Right kidney (tissue), 1 donor: ENCODE data around the gene ACTA2.

ENCODE experiments used
- DNase-seq: peaks from one replicate; pipeline ENCODE4 v3.0.0-alpha.2; 2016

The ACTA2 gene

DNA sequence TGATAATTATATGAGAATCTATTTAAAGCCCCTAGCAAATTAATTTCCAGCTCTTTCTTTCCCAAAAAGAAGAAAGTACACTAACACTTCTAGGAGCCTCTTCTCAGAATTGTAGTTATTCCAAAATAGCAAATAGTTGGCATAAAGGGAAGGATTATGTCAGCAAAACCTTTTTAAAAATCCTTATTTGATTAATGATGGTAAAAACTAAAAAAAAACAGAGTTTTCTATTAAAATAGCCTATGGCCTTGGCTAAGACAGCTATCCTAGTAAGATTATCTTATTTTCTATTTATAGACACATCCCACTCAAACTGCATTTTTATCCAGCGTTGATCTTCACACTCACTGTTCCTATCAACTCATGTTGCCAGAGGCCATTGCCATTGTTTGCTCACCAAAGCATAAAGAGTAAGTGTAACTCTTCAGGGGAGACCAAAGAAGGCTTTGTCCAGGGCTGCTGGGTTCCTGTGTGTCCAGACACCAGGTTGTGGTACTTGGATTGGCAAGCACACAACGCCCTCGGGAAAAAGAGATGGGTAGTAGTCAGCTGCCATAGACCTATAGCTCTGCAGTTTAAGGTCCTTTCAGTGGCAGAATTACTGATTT, 31.5 kb downstream of the ACTA2 start:
- DNase-seq, result no peak

DNA sequence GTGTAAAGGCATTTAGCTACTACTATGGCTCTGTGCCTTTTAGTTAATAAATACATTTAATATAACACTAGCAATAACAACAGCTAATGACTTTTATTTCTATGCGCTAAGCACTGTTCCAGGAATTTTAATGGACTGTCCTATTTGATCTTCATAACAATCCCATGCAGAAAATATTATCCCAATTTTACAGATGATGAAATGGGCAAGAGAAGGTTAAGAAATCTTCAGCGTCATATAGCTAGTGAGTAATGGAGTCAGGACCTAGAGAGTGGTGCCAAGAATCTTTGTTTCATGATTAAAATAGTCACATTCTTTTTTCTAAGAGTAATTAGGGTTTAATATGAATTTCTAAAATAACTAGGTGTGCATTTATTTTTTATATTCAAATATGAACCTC, 32.4 kb downstream of the ACTA2 start:
- DNase-seq, result no peak

DNA sequence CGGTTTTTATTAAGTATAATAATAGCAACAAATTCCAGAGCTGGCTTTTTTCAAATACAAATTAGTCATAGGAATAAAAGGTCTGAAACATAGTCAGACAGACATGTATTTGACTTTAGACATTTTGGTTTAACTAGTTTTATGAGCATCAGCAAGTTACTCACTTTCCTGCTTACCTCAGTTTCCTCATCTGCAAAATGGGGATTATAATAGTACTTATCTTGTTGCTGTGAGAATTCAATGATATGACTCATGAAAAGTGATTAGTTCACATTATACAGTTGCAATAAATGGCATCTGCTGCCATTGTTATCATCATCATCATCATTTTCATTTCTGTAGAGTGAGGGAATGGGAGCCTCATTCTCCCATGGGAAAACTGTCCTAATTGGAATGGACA, 33.5 kb downstream of the ACTA2 start:
- DNase-seq, result no peak

DNA sequence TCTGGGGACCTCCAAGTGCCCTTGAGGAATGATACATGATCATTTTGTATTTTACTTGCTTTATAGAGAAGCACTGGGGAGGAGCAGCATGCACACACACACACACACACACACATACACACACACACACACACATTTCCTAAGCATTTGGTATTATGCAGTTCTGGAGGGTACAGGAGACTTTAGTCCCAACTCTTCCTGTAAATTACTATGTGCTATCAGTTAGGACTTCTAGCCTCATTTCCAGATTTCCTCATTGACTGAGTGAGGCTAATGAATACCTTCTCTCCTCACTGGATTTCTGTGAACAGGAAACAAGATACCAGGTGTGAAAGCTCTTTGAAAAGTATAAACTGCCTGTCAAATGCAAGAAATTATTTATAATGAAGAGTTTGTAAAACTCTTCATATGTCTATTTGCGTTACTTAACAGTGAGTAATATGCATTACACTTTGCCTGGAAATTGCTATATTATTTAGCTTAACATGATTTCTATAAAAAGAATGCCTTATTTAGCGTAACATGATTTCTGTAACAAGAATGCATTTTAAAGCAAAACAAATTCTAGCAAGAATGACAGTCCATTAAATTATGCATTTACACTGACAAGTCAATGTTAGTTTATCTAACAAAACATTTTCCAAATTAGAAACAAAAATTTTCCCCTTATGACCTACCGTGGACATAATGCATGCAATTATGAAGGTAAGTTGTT, 34.2 kb downstream of the ACTA2 start:
- DNase-seq, result no peak

DNA sequence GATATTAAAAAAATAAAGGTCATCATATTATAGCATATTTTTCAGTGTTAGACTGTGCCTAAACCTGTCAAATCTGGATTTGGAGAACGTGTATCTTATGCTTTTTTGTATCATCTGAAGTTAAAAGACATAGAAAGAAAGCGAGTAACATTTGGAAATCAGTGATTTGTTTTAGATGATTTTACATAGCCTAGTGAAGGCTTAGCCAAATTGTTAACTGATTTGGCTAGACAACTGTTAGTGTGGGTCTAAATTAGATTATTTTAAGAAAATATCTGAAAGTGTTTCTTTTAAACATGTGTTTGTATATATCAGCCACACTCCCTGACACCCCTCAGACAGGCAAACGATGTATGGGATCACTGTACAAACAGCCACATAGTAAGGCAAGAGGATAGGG, 35.6 kb downstream of the ACTA2 start:
- no peak for DNase-seq

DNA sequence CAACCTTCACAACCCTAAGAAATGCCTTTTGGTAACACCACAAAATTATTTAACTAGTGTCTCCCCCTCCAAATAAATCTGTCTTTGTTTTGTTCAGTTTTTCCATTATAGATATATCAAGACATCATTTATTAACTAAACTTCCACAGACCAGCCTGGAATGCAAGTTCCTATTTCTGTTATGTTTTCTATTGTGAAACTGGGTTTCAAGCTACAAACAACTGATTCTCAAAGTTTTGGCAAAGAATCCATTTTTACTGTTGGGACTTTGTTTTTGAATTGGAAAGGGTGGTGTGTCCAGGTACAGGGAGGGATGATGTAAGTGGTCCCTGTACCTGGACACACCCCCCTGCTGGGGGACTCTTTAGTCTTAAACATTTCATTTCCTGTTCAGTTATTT, 36.3 kb downstream of the ACTA2 start:
- no peak for DNase-seq

DNA sequence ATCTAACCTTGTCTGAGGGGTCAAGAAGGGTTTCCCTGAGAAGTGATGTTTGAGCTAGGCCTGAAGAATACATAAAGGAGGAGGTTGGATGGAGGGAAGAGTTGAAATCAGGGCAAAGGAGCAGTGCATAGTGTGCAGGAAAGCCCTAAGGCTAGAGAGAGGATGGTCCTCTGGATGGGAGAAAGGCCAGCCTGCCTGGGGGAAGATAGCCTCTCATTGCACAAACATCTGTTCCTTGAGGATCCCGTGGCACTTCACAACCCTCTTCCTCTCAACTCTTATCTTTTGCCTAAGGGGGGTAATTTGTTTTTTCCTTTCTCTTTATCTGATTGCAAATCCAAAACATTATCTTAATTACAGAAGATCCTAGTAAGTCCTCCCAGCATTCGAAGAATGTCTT, 36.8 kb downstream of the ACTA2 start:
- no peak for DNase-seq

DNA sequence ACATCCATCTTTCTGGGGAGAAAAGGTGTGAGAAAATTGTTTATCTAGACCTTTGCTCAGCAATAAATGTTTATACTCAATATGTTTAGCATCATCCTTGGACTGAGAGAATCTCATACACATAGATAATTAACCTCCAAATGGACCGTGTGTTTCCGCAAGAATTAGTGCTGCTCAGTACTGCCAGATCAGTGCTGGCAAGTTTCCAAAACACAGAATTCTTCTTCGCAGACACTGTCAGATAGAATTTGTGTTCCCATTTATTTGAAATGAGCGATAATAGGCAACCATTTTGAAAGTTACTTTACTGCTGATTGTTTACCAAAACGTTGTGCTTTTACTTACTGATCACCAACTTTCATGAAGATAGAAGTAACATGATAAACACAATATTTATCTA, 38.8 kb downstream of the ACTA2 start:
- no peak for DNase-seq

DNA sequence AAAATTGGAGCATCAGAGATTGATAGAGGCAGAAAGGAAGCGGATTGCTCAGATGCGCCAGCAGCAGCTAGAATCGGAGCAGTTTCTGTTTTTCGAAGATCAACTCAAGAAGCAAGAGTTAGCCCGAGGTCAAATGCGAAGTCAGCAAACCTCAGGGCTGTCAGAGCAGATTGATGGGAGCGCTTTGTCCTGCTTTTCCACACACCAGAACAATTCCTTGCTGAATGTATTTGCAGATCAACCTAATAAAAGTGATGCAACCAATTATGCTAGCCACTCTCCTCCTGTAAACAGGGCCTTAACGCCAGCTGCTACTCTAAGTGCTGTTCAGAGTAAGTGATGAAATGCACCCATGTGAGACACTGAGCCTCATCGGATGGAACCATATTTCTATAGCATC, 39.4 kb downstream of the ACTA2 start:
- no peak for DNase-seq

DNA sequence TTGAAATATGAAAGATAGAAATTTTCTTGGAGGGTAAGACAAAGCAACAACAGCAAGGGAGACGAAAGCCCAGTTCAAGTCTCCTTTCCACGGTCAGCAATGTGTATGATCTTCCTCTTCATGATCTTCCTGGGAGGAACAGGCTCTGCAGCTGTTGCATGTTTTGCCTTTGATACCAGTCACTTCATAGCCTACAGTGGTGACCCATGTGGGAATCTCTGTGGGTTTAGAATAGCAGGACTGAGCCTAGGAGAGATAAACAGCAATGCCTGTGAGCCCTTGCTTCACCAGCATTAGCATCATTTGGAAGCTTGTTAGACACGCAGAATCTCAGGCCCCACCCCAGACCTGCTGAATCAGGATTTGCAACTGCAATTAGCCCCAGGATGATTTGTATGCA, 40.7 kb downstream of the ACTA2 start:
- DNase-seq, result no peak

DNA sequence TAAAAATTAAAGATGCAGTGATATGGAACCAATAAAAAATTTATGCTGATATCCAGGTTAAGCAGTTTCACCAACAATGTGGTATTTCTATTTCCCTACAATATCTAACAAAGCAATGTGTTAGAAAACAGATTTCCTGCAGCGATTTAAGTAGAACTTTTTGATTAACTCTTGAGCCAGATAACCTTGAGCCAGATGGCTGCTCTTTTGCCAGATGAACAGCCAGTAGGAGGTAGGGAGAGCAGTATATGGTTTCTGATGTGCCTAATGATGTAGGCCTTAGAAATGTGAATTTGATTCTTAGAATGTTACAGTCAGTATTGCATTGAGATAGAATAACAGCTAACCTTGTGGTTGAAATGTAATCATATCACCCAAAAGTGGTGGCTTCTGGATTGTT, 41.5 kb downstream of the ACTA2 start:
- DNase-seq, result no peak

DNA sequence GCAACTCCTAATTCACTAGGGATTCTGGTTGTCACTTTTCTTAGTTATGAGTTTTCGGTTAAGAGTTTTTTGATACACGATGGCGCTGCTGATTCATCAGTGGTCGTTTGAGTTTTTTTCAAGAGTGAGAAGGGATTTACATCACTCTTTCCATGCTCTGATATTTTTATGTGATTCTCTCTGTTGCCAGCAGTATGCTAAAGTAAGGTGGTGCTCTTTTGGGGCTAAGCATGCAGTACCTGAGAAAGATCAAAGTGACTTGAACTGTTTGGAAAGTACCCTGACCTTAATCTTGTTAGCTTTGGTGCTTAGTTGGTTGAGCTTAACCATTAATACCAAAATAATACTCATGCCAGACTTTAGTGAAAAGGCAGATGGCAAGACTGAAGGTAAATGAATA, 44.4 kb downstream of the ACTA2 start:
- no peak for DNase-seq

DNA sequence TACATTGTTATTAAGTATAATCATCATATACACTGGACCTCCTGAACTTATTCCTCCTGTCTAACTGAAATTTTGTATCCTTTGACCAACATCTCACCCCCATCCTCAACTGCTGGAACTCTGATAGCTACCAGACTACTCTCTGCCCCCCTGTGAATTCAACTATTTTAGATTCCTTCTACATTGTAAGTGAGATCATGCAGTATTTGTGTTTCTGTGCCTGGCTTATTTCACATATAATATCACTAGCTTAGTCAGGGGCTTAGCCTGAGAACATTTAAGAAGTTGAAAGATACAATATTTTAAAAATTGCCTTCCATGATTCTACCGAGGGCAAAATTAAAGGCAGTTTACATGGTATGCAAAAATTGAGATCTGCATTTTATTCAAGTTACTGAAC, 45.7 kb downstream of the ACTA2 start:
- no peak for DNase-seq

DNA sequence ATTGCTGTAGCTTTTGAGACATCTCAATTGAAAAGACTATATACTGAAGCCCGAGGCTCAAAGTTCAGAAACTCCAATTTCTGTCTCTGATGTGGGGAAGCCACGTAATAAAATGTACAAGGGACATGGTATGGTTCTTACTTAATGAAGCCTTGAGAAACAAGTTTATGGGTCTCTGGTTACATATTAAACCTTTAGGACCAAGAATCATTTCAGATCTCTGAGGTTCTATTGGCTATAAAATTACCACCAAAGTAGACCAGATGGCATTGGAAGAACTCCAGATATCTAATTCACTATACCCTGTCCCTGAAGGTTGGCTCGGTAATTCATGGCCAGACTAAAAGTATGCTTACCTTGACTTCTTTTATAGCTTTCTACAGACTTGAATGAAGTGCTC, 48.9 kb downstream of the ACTA2 start:
- no peak for DNase-seq

DNA sequence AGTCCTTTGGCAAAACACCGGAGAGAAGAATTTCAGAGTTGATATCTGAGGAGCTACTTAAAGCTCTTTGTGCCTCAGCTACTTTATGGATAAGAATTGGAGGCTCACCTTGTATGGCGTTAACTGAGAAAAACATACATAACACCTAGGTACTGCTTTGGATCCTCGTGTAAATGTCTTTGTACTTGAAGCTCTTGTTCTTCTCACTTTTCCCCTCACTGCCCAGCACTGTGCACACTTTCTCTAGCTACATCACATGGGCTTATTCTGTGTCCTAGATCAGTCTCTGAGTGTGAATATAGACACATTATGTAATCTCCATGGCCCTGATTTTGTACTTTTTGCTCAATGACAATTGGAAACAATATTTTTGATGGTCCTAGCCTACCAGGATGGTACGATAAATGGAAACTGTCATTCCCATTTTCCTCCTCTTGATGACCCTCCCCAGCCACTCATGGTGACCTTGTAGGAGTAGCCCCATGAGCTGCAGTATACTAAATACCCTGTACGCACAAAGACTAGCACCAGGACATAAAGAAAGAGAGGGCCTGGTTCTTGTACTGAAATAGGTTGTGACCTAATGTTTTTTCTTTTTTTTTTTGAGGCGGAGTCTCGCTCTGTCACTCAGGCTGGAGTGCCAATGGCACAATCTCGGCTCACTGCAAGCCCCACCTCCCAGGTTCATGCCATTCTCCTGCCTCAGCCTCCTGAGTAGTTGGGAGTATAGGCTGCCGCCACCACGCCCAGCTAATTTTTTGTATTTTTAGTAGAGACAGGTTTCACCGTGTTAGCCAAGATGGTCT, 50.4 kb downstream of the ACTA2 start:
- DNase-seq, result no peak

DNA sequence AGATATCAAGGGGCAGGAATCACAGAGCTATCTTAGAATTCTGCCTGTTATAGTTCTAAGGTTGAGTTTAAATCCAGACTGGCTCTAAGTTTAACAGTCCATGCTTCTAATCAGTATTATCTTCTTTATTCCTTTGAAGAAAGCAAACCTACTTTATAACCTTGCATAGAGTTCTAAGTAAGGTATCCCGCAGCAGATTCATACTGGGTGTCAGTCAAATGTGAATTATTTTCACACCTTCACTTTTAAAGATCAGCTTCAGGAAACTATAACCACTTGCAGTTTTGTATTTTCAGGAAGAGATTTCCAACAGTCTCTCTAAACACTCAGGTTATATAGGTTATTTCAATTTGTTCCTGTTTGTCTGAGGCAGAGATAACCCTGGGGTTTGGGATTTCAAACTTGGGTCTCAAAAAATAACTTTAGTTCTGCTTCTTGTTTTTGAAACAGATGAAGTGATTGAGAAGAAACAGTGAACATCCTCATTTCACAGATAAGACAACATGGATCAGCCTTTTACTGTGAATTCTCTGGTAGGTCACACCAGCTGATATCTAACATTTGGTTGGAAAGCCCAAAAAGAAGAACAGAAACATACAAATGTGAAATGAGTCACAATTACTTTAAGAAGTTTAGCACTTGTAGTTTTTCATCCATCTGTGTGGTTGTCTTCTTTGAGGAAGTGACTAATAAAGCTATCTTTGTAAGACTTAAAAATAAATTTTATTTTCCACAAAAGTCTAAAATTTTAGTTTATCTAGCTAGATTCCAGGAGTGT, 51.2 kb downstream of the ACTA2 start:
- no peak for DNase-seq

DNA sequence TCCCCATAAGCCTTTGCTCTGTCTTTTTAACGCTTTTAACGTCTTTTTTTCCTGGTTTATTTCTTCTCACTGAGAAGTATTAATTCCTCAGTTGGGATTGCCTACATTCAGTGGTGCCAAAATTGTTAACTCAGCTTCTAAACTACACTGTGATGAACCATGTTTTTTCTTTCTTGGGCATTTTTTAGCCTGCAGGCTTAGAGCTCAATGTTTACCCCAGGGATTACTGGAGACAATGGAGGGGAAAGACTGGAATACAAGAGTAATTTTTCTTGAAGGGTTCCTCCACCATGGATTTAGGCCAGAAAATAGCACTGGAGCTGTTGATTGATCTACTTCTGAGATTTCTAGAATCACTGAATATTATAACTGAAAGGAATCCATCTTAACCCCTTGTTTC, 52.7 kb downstream of the ACTA2 start:
- DNase-seq, result no peak

DNA sequence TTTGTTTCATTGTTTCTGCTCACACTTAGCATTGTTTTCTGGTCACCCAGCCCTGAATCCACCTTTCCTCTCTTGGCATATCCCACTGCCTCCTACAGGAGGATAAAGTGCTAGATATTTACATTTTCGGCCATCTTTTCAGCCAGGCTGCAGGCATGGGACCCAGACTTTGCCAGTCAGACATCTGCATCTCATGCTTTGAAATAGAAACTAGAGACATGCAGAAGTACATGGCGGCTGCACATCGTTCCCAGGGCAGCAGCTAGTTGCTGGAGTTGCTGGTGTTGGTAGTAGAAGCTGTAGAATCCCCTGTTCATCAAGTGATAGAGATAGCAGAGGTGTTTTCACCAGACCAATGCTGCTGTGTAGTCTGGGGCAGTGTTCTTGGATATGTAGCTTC, 53.8 kb downstream of the ACTA2 start:
- DNase-seq, result no peak

DNA sequence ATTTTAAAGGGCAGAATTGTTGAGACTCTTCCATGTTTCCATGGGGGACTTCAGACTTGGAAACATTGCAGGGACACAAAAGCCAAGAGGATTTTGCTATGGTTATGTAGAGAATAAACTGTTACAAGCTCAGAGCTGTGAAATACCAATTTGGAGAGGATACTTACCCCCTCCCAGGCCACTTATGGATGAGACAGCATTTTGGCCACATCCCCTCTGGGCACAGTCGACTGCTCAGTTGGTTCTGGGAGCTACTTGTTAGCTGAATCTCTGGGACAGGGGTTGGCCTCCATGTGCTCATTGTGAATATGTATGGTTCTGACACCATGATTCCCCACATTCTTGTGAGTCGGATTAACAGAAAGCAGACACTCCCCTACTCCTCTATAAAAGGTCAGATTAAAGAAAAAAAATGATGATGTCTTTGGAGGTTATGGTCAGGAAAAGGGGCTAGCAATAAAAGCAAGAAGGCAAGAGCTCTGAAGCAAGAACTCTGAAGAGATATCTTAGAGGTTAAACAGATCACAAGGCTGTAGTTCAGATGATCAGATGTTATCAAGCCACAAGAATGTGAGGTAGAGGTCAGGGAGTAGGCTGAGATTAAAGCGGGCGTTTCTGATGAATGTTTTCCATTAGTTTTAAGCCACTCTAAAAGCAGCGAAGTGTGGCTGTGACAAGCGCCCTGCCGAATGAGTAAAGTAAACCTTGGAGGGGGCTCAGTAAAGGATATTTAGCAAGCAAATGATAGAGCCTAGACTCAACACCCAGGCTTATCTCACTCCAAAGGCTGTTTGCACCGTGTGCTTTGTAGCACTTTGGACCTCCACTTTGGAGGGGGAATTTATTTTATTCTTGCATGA, 55.3 kb downstream of the ACTA2 start:
- DNase-seq, result no peak

DNA sequence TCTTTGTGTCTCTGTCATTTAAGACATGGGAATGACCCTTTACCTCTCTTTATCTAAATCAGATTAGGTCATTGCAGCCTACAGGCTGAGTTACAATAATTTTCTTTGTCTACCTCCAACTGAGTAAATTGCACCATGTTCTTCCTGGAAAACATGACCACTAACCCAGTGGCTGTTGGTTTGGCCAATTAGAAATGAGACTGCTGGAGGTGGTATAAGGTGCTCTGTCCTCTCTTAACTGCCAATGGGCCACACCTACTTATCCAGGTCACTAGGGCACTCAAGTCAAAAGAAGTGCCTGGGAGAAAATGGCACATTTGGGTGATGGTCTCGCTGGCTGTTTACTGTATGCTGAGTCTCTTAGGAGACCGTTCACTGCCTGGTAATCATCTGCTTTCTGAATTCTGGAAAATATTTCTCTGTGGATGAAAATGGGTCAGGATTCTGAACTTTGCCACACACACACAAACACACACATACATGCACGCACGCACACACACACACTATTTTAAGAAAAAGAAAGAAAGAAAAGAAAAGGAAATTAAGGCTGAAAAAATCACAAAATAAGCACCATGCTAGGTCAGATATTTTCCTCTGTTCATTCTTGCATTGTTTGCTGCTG, 56.1 kb downstream of the ACTA2 start:
- DNase-seq, result no peak

DNA sequence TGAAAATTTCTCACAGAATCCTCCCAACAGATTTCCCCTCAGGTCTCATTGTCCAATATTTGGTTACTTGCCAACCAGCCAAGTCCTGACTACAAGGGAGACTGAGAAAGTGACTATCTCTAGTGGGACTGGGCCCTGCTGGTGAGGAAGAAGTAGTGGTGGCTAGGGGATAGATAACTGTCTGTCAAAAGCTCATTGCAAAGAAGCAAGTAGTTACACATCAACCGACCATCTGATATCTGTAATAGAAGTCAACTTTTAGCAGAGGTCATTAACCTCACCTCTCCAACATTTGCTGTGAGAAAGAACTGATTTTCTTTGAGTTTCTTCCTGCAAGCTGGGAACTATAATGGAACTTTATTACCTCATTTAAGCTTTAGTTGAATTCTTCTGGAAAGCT, 57.3 kb downstream of the ACTA2 start:
- no peak for DNase-seq

DNA sequence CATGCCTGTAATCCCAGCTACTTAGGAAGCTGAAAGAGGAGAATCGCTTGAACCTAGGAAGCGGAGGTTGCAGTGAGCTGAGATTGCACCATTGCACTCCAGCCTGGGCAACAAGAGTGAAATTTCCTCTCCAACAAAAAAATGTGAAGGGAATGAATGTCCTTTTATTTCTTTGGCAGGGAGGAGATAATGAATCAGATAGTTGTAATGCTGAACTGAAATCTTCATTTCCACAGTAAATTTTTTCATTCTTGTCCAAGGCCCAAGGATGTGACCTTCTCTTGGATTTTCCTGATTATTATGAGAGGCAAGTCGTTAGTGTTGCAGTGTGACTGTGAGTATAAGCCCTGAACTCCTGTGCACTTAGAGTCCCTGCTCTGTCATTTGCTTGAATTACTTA, 59.0 kb downstream of the ACTA2 start:
- no peak for DNase-seq
